HepG2 (cell line): ENCODE data around the gene ESF1. TPM values are rescaled to one million over a fixed set of nuclear protein-coding genes. Genes with fewer than 3 reads are reported as not detected.

Source experiments
- ATAC-seq: fragments of 200-7000 bp; cut with Tn5 transposase; 3 replicates; pipeline ENCODE4 v1.9.1; 2020; ENCODE audit warnings: mild to moderate bottlenecking, moderate library complexity
- BruUV-seq: library from RNA; stranded (reverse); fragments of 400-500 nt; replicated peaks from 2 replicates; lab custom pipeline; 2021; lab: Mats Ljungman, UMichigan
- CTCF ChIA-PET: fragments of 300-600 bp; formaldehyde crosslinking; extraction: SDS; loops from one replicate; lab custom pipeline; 2021; ENCODE audit warnings: low total read pairs, inconsistent platforms, low intra/inter-chr PET ratio; lab: Yijun Ruan, JAX
- POLR2A ChIA-PET: fragments of 350-600 bp; sonication (Branson Sonifier 250); formaldehyde crosslinking; loops from one replicate; lab custom pipeline; 2020; ENCODE audit warnings: antibody characterized with exemption, inconsistent platforms; lab: Yijun Ruan, JAX
- DNase-seq: peaks from one replicate; pipeline ENCODE4 v3.0.0-alpha.2; 2015; ENCODE audit warnings: low spot score
- FAIRE-seq: peaks from 3 replicates; lab custom pipeline; 2011; peaks lifted over from hg19 to GRCh38; lab: Jason Lieb, UNC
- H2AFZ ChIP-seq: one replicate; pipeline ENCODE4 v1.6.1; 2011; ENCODE audit warnings: low read length, inconsistent platforms
- H3K27ac ChIP-seq: fragments of 300-600 bp; 3 replicates; pipeline ENCODE4 v1.8.0; 2011; ENCODE audit warnings: mixed run types, mild to moderate bottlenecking, mixed read lengths, low read length, inconsistent platforms; ENCODE audit not compliant: insufficient read depth; ENCODE audit errors: extremely low read length
- H3K27me3 ChIP-seq, 2 experiments: fragments of 200-600 bp in 1 of 2; 2 replicates in 1 of 2; 3 replicates in 1 of 2; pipeline versions ENCODE4 v1.6.0 to v1.8.0; 2011; ENCODE audit warnings: low read length in 2 of 2, mild to moderate bottlenecking in 2 of 2, moderate library complexity in 2 of 2, inconsistent platforms in 1 of 2; ENCODE audit not compliant: insufficient read depth in 2 of 2, control insufficient read depth in 1 of 2
- H3K36me3 ChIP-seq, 2 experiments: fragments of 200-600 bp in 1 of 2; replicated peaks in 1 of 2; 2 replicates in 1 of 2; 3 replicates in 1 of 2; pipeline versions ENCODE4 v1.5.1 to v1.8.0; 2011; ENCODE audit warnings: low read length in 2 of 2, inconsistent platforms in 1 of 2; ENCODE audit not compliant: insufficient read depth in 2 of 2, control insufficient read depth in 1 of 2
- H3K4me1 ChIP-seq: 2 replicates; pipeline ENCODE4 v1.5.1; 2012; ENCODE audit warnings: low read length, inconsistent platforms; ENCODE audit not compliant: insufficient read depth
- H3K4me2 ChIP-seq: 2 replicates; pipeline ENCODE4 v1.6.0; 2011; ENCODE audit warnings: low read depth, low read length, inconsistent platforms
- H3K4me3 ChIP-seq, 3 experiments: fragments of 200-600 bp in 1 of 3; sonication (generic), shearing (Covaris generic) in 1 of 3; replicated peaks in 1 of 3; 2 replicates each; pipeline ENCODE4 v1.5.1; 2011 to 2016; ENCODE audit warnings: low read length in 3 of 3, inconsistent platforms in 2 of 3, low read depth in 2 of 3, mild to moderate bottlenecking in 2 of 3, control low read depth in 1 of 3, mixed read lengths in 1 of 3; ENCODE audit not compliant: insufficient read depth in 1 of 3
- H3K79me2 ChIP-seq: one replicate; pipeline ENCODE4 v1.6.1; 2011; ENCODE audit warnings: low read length, inconsistent platforms; ENCODE audit not compliant: insufficient read depth
- H3K9ac ChIP-seq: 2 replicates; pipeline ENCODE4 v1.6.0; 2011; ENCODE audit warnings: mild to moderate bottlenecking, low read depth, low read length, inconsistent platforms; ENCODE audit not compliant: insufficient read depth
- H3K9me3 ChIP-seq: 2 replicates; pipeline ENCODE4 v1.5.1; 2012; ENCODE audit warnings: mild to moderate bottlenecking, low read length
- H4K20me1 ChIP-seq: 2 replicates; pipeline ENCODE4 v1.6.0; 2011; ENCODE audit warnings: inconsistent platforms, mild to moderate bottlenecking, low read length, moderate library complexity; ENCODE audit not compliant: insufficient read depth
- ARNTL ChIP-seq: sonication (generic); formaldehyde crosslinking; IDR thresholded peaks from 2 replicates; pipeline ENCODE4 v1.4.0; 2020; ENCODE audit warnings: mild to moderate bottlenecking, missing genetic modification reagents
- E2F1 ChIP-seq: sonication (generic); formaldehyde crosslinking; IDR thresholded peaks from 2 replicates; pipeline ENCODE4 v1.5.0; 2020; ENCODE audit warnings: missing genetic modification reagents
- ELF1 ChIP-seq: sonication (generic); formaldehyde crosslinking; IDR thresholded peaks from 2 replicates; pipeline ENCODE4 v1.4.0; 2020; ENCODE audit warnings: missing genetic modification reagents
- HMGA1 ChIP-seq: sonication (generic); formaldehyde crosslinking; conservative IDR thresholded peaks from 2 replicates; pipeline ENCODE4 v1.4.0; 2020; ENCODE audit warnings: missing genetic modification reagents
- KAT8 ChIP-seq: IDR thresholded peaks from 2 replicates; pipeline ENCODE4 v1.6.1; 2016; ENCODE audit warnings: missing genetic modification reagents, missing compliant biosample characterization
- KLF9 ChIP-seq: IDR thresholded peaks from 2 replicates; pipeline ENCODE4 v1.6.1; 2016; ENCODE audit warnings: low read depth
- RARA ChIP-seq: IDR thresholded peaks from 2 replicates; pipeline ENCODE4 v1.6.1; 2016; ENCODE audit warnings: missing genetic modification reagents, missing compliant biosample characterization
- TAF1 ChIP-seq: sonication (generic); formaldehyde crosslinking; IDR thresholded peaks from 2 replicates; pipeline ENCODE4 v1.4.0; 2020; ENCODE audit warnings: missing genetic modification reagents
- XRCC5 ChIP-seq: fragments of 200-400 bp; formaldehyde crosslinking; optimal IDR thresholded peaks from 2 replicates; pipeline ENCODE3; 2017; ENCODE audit warnings: mild to moderate bottlenecking, low read length
- ZFP91 ChIP-seq: sonication (generic); formaldehyde crosslinking; IDR thresholded peaks from 2 replicates; pipeline ENCODE4 v1.9.0; 2022; ENCODE audit warnings: missing genetic modification reagents, mild to moderate bottlenecking, borderline replicate concordance
- ZNF296 ChIP-seq: sonication (generic); formaldehyde crosslinking; conservative IDR thresholded peaks from 2 replicates; pipeline ENCODE4 v1.5.0; 2020; ENCODE audit warnings: mild to moderate bottlenecking, missing genetic modification reagents
- ZNF614 ChIP-seq: IDR thresholded peaks from 2 replicates; pipeline ENCODE4 v1.6.1; 2018; ENCODE audit warnings: missing biosample characterization, missing genetic modification reagents, inconsistent platforms, borderline replicate concordance
- WGBS: methylation state at CpG from one replicate; pipeline ENCODE4 v1.1.6; 2017; ENCODE audit warnings: low lambda C conversion rate; 5-methylcytosine and 5-hydroxymethylcytosine counted together
- in situ Hi-C: cut with HindIII; loops from 2 replicates; pipeline ENCODE4 v1.10.0; 2017; ENCODE audit warnings: low pct_unique_long_range_greater_than_20kb; ENCODE audit not compliant: extremely low pct_ligation_motif_present
- intact Hi-C: fragments of 100-400 bp; cut with micrococcal nuclease; formaldehyde crosslinking; loops from one replicate; pipeline ENCODE4 v1.10.0; 2022; ENCODE audit not compliant: unreplicated experiment
- polyA plus RNA-seq, 8 experiments: library from polyadenylated mRNA; depleted of rRNA in 3 of 8; stranded (reverse) in 7 of 8; unstranded in 1 of 8; fragments of >200 nt; fragmentation: Illumina TruSeq in 4 of 8; extraction: Trizol in 4 of 8; gene quantifications; 2 replicates each; pipeline versions ENCODE4 v1.2.1 to v1.2.3, GENCODE V29; 2011 to 2016; ENCODE audit warnings: low read depth in 4 of 8, missing spikeins in 1 of 8, mixed read lengths in 1 of 8; ENCODE audit not compliant: insufficient read depth in 1 of 8
- total RNA-seq, 5 experiments: library from RNA; depleted of rRNA; stranded (reverse); fragments of >200 nt; fragmentation: Illumina TruSeq; extraction: Trizol; gene quantifications; 2 replicates each; pipeline ENCODE4 v1.2.3, GENCODE V29; 2016; ENCODE audit warnings: low read depth in 1 of 5

ESF1 gene
- total and polyA plus RNA-seq, 2 of the 13 experiments (the other 11 are each of a cell fraction or from before 2014, with no cell fraction given), result 7.3 to 66.9 TPM

- TF ChIP-seq E2F1 (CRISPR knock-in tag), result no peak
- TF ChIP-seq ARNTL (CRISPR knock-in tag), result no peak
- TF ChIP-seq RARA (CRISPR knock-in tag), result no peak
- TF ChIP-seq TAF1 (CRISPR knock-in tag), result no peak
- TF ChIP-seq KLF9 (CRISPR knock-in tag), result no peak
- TF ChIP-seq ZFP91, result no peak
- no peak for TF ChIP-seq XRCC5
- TF ChIP-seq HMGA1 (CRISPR knock-in tag), result no peak
- no peak for TF ChIP-seq KAT8 (CRISPR knock-in tag)
- TF ChIP-seq ELF1 (CRISPR knock-in tag), result no peak
Measured at GRCh38 chr20:13736436-13737191, 48.1 kb downstream of the ESF1 start (continued).

GRCh38 chr20:13735826-13736225, 48.9 kb downstream of the ESF1 start:
- H3K9ac ChIP-seq, result no peak overlapping the region
- POLR2A ChIA-PET, result interaction anchor here (0.8 kb wide), 1 partner anchor 43 kb away, joined by 3 read pairs; no protein-coding TSS in a partner anchor
- TF ChIP-seq ZNF614 (CRISPR knock-in tag) (0 out of 2 replicates have a peak, but pooled peaks have one; percentile 38), ZNF296 (CRISPR knock-in tag) (no peak)
- CTCF ChIA-PET, result no interaction called here
- no TSS peak for BruUV-seq
- FAIRE-seq (no peak), DNase-seq (no peak), ATAC-seq (no peak)
- H3K4me3 ChIP-seq, result no peak overlapping the region
- intact Hi-C loops (no loop called here), in situ Hi-C loops (no loop called here)
- no peaks in the 10 kb centered on the region for H3K27me3 ChIP-seq
- no peak overlapping the region for H3K27ac ChIP-seq
- peaks cover 3% of the 10 kb centered on the region; the same call in 1 of the 2 replicates for H3K9me3 ChIP-seq
- H2AFZ ChIP-seq, result no peak overlapping the region
- peaks cover 25 to 46% of the 10 kb centered on the region in 2 experiments for H3K36me3 ChIP-seq
- no peaks in the 10 kb centered on the region for H4K20me1 ChIP-seq
- H3K4me2 ChIP-seq, result no peak overlapping the region
- WGBS, result 97% methylated on average over 1 of the region's 1 CpG
- no peaks in the 10 kb centered on the region for H3K79me2 ChIP-seq
- H3K4me1 ChIP-seq, result 0 out of 2 replicates have a peak, but pooled peaks cover 6% of the 10 kb centered on the region
